ENCODE data around the gene GRM3.

- no peak for TF ChIP-seq CTCF (IDR thresholded peaks at IDR 0.05)
- TF ChIP-seq HDAC2 (IDR thresholded peaks at IDR 0.05) = no peak
- TF ChIP-seq EP300 (IDR thresholded peaks at IDR 0.05) = no peak
- TF ChIP-seq KDM1A (IDR thresholded peaks at IDR 0.05; ENCODE audit: low read depth) = no peak
- no peak for TF ChIP-seq POLR2A (IDR thresholded peaks at IDR 0.05; ENCODE audit: low read length)
- TF ChIP-seq CEBPB (IDR thresholded peaks at IDR 0.05) = no peak
- TF ChIP-seq CHD2 (IDR thresholded peaks at IDR 0.05; ENCODE audit: low read length, partially characterized antibody) = no peak
- no peak for TF ChIP-seq RAD21 (conservative IDR thresholded peaks at IDR 0.05 in 1 of 2, IDR thresholded peaks at IDR 0.05 in 1 of 2)
- no peak for TF ChIP-seq ZFP36 (IDR thresholded peaks at IDR 0.05; ENCODE audit: borderline replicate concordance, partially characterized antibody)
- no peak for TF ChIP-seq NFE2L2 (conservative IDR thresholded peaks at IDR 0.05; ENCODE audit: low read length)
- no peak for TF ChIP-seq POLR2AphosphoS2 (conservative IDR thresholded peaks at IDR 0.05; ENCODE audit: low read length)
- TF ChIP-seq MAX (IDR thresholded peaks at IDR 0.05) = no peak
- no peak for TF ChIP-seq CBX2 (IDR thresholded peaks at IDR 0.05; ENCODE audit: borderline replicate concordance, low read depth)
- TF ChIP-seq RCOR1 (IDR thresholded peaks at IDR 0.05; ENCODE audit: low read depth, low read length) = no peak
Measured at GRCh38 chr7:86689363-86689762, 45.7 kb downstream of the GRM3 start.

Measured in A549 (cell line).